HG02588 (cell line): Measurements from ENCODE around the gene ADAM33.

Source experiments
- ATAC-seq: cut with Tn5 transposase; IDR thresholded peaks from one replicate; pipeline ENCODE4 v1.9.1; 2021; ENCODE audit warnings: mild to moderate bottlenecking, moderate library complexity; ENCODE audit not compliant: unreplicated experiment

The ADAM33 gene, protein sequence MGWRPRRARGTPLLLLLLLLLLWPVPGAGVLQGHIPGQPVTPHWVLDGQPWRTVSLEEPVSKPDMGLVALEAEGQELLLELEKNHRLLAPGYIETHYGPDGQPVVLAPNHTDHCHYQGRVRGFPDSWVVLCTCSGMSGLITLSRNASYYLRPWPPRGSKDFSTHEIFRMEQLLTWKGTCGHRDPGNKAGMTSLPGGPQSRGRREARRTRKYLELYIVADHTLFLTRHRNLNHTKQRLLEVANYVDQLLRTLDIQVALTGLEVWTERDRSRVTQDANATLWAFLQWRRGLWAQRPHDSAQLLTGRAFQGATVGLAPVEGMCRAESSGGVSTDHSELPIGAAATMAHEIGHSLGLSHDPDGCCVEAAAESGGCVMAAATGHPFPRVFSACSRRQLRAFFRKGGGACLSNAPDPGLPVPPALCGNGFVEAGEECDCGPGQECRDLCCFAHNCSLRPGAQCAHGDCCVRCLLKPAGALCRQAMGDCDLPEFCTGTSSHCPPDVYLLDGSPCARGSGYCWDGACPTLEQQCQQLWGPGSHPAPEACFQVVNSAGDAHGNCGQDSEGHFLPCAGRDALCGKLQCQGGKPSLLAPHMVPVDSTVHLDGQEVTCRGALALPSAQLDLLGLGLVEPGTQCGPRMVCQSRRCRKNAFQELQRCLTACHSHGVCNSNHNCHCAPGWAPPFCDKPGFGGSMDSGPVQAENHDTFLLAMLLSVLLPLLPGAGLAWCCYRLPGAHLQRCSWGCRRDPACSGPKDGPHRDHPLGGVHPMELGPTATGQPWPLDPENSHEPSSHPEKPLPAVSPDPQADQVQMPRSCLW

DNA sequence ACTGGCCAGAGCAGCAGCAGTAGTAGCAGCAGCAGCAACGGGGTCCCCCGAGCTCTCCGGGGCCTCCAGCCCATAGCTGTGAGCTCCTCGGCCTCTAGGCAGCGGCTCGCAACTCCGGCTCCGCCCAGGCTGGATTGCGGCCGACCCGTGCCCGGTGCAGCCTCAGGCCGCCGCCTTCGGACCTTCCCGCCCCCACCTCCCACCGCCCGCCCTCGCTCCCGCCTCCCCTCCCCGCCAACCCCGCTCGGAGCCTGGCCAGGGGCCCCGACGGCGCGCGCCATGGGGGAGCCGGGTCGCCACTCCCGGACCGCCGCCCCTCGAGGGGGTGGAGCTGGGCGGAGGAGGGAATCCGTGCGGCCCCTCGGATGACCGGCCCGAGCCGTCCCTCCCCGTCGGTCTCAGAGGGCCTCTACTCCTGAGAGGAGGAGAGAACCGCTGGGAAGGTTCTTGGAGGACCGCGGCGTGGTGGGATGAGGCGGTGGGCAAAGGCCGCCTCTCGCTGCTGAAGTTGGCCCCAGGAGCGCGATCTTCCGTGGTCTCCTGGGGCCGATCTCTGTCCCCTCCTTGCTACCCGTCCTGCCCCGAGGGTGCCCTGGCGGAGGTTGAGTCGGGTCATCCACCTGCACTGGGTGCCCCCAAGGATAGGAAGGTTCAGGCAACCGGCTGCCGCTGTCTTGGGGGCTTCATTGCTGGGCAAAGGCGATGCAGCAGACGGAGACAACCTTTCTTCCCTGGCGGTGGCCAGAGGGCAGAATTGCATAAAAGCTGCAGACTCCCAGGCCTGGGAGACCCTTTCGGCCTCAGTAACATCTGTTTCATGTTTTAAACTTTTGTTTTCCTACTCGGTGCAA is at the start of gene ADAM33:
TSS of gene ADAM33 (minus strand) at position 80 of the 851 bp plus-strand sequence. CDS start at position 74, 6 bp downstream.
- ATAC-seq = no peak

DNA sequence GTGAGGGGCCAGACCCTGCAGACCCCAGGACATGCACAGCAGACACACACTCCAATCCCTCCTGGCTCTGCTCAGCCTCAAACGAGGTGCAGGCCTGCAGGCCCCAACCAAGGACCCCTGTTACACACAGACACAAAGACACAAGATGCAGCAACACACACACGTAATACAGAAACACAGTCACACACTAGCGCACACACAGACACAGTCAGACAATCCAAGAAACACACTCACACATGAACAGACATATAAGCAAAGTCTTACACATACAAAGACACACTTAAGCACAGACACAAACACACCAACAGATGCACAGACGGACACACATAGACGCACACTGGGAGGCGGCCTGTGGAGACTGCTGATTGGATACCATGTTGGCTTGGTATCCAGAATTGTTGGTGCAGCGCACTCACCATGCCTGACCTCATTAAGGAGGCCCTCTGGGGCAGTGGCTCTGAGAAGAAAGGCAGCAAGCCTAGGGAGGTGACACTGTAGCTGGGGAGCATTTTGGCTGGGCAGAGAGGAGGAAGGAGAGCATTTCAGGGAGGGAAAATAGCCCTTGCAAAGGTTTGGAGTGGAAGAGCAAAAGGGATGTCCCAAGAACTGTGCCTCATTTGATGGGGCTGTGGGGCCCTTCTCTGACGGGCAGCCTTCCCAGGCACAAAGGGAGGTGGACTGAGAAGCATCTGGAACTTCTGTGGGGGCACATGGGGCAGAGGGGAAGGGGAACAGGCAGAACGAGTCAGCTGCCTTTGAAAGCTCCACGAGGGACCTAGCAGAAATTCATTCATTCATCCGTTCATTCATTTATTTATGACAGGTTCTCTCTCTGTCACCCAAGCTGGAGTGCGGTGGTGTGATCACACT is 49.2 kb upstream of the ADAM33 start:
- no peak for ATAC-seq

DNA sequence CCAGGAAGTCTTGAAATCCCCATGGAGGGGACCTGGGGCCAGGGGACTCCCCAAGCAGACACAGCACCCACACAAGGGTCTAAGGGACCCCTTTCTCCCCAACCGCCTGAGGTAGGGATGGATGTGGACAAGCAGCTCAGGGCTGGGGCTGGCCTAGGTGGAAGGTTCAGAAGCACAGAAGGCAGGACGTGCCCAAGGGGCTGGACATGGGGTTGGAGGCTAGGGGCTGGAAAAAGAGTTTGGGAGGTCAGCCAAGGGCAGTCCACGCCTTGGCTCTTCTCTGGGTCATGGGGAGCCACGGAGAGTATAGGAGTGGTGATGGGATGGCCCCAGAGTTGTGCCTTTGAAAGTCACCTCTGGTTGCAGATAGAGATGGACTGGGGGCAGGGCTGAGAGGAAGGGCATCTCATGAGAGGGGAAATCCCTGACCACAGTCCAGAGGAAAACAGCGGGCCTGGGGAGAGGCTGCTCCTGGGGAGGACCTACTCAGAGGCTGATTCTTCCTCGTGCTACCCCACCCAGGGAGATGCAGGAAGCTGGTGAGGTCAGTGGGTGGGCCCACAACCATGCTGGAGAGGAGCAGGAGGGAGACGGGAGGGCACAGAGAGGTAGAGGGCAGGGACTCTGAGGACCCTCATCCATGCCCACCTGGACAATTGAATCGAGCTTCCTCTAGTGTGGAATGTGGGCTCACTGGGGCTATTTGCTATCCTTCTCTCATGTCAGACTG is 48.2 kb upstream of the ADAM33 start:
- no peak for ATAC-seq

DNA sequence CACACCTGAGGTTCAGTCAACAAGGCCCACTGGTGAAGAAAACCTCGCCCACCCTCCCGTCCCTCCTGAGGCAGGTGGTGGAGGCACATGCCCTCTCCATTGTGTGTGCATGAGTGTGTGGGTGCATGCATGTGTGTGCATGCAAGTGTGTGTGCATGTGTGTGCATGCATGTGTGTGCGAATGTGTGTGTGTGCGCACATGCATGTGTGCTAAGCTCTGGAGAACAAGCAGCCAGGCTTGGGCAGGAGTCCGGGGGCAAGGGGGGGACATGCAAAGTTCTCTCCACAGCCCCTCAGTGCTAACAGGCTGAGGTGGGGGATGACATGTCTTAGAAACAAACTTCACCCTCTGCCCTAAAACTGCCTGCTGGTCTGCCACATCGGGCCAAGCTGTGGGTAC is 47.6 kb upstream of the ADAM33 start:
- no peak for ATAC-seq

DNA sequence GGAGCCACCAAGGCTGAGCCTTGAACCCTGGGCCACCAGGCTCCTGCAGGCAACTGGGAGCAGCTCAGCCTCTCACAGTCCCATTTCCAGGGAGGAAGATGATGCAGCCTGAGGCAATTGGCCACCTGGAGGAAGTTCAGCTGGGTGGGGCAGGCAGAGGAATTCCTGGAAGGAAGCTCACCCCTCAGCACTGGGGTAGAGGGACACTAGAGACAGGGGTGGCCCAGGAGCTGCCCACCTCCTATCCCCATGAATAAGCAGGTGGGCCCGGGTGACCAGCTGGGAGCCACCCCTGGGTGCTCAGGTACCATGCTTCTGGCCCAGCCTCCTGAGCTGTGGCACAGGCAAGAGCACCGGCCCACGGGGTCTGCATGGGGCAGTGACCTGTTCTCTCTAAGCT is 47.1 kb upstream of the ADAM33 start:
- ATAC-seq = no peak

DNA sequence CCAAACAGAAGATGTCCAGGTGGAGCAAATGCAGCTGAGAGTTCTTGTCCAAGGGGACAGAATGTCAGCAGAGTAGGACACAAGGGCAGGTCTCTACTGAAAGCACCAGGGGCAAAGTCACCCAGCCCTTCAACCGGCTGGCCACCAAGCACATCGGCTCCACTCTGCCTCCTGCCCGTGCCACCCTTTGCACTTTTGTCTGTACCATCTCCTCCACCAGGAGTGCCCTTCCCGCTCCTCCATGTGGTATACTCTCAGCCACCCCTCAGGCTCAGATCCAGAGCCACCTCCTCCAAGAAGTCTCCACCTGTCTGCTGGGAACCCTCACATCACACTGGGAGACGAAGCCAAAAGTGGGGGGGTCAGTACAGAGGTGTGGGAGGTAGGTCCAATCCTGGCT is 46.5 kb upstream of the ADAM33 start:
- ATAC-seq = no peak

DNA sequence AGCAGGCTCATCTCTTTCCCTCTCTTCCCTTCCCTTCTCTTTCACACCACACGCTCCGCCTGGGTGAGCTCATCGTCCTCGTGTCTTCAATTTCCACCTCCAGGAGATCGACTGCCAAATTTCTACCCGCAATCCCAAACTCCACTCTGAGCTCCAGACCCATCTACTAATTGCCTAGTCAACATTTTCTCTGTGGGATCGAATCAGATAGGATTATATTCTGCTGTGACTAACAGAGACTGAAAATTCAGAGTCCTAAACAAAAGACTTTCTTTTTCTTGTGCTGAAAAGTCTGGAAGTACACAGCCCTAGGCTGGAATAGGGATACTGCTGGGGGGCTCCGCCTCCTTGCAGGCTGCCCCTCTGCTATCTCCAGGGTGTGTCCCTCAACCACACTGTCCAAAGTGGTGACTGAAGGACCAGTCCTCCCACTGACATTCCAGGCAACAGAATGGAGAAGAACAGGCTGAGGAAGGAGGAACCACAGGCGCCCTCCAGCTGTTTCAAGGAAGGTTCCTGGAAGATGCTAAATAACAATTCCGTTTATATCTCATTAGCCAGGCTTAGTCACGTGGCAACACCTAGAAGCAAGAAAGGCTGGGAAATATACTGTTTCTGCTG is 45.7 kb upstream of the ADAM33 start:
- ATAC-seq = no peak

DNA sequence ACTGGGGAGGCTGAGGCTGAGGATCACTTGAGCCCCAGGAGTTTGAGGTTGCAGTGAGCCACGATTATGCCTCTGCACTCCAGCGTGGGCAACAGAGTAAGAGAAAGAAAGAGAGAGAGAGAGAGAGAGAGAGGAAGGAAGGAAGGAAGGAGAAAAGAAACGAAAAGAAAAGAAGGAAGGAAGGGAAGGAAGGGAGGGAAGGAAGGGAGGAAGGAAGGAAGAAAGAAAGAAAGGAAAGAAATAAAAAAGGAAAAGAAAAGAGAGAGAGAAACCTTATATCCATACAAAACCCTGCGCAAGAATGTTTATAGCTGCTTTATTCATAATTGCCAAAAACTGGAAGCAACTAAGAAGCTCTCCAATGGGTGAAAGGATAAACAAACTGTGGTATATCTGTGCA is 42.5 kb upstream of the ADAM33 start:
- no peak for ATAC-seq

DNA sequence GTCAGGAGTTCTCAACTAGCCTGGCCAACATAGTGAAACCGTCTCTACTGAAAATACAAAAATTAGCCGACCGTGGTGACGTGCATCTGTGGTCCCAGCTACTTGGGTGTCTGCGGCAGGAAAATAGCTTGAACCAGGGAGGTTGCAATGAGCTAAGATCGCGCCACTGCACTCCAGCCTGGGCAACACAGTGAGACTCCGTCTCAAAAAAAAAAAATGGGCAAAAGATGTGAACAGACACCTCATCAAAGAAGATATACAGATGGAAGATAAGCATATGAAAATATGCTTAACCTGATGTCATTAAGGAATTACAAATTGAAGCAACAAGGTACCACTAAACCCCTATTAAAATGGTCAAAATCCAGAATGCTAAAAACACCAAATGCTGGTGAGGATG is 41.5 kb upstream of the ADAM33 start:
- ATAC-seq = no peak

DNA sequence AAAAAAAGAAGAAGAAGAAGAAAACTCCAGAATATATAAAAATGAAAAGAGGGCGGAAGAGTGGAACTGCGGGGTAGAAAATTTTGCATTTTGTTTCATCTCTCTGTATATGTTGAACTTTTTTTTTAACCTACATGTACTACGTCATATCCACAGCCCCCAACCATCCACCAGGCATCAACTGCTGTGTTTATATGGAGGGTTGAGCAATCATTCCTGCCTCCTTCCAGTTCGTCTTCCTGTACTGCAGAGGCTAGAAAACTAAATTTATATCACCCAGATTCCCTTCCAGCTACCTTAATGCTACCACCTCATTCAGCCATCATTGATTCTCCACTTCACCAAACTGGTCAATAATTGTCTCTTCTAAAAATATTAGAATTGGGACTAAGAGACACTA is 40.1 kb upstream of the ADAM33 start:
- no peak for ATAC-seq

DNA sequence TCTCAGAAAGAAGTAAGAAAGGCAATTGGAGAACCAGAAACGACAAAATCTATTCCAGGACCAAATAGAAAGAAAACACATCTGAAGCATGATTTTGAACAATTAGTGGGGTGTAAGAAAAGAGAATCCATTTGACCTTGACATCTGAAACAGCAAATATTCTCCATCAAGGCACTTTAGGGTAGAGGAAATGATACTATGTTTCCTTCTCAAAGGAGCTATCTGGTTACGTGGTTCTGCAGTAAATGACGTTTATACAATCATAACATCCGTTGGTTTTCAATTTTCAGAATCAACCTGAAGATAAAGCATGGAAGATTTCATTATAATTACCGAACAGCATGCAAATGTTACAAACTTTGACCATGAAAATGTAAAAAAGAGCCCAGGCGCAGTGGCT is 38.8 kb upstream of the ADAM33 start:
- no peak for ATAC-seq

DNA sequence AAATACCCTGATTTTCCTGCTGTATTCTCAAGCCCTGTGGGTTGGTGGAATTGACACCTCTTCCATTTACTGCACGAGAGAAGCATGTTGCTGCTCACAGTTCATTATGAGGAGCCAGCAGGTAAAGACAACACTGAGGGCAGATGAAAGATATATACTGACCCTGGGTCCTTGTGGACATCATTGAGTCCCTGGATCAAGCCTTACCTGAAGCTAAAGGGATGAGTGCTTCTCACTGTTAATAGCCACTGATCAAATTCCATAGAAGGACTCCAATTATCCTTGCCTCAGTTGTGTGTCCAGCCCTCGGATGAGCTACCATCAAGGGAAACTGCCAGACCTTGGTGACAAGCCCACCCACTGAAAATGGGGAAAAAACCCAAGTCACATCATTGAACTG is 38.3 kb upstream of the ADAM33 start:
- no peak for ATAC-seq

DNA sequence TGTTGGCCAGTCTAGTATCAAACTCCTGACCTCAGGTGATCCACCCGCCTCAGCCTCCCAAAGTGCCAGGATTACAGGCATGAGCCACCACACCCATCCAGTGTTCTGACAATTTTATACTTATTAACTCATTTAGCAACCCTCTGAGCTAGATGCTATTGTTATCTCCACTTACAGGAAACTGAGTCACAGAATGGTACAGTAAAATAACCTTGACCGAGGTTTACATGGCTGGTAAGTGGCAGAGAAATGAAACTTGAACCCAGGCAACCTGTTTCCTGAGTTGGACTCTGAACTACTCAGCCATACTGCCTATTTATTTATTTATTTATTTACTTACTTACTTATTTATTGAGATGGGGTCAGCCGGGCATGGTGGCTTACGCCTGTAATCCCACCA is 37.2 kb upstream of the ADAM33 start:
- no peak for ATAC-seq

DNA sequence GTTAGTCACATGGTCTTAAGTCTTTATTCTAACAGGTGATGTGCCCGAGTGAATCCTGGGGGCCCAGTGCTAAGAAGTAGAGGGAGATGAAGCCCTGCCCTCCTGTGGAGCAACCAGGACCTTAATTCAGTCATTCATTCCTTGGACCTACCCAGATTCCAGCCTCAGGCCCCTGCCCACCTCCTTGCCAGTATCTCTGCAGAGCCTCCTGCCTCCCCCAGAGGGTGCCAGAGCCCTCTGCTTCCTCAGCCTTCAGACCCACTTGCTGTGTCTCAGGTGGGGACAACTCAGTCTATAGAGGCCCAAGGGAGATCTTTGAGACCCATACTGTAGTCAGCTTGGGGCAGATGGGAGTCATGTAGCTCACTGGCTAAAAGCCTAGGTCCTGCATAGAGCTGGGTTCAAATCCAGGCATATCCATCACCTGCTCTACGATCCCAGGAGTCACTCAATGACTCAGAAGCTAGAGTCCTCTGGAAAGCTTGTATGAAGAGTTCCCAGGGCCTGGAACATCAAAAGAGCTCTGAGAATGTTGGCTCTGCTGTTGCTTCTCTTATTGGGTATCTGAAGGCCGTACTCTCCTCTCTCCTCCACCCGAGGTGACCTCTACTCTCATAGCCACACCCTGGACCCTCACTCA is 34.5 kb upstream of the ADAM33 start:
- ATAC-seq = no peak

DNA sequence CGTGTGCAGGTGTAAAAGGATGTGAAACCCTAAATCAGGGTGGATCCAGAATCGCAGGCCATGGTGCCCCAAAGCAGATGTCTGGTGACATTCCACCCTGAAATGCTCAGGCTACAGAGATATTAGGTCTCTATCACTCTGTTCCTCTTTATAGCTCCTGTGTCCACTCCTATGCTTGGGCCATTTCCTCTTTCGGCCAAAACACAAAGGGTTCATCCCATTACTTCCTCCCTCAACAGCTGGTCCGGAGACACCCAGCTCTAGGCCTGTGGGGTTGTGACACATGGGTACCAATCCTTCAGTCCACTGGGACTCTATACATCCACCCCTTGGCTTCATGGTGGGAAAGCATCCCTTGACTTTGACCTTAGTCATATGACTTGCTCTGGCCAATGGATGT is 32.3 kb upstream of the ADAM33 start:
- no peak for ATAC-seq

DNA sequence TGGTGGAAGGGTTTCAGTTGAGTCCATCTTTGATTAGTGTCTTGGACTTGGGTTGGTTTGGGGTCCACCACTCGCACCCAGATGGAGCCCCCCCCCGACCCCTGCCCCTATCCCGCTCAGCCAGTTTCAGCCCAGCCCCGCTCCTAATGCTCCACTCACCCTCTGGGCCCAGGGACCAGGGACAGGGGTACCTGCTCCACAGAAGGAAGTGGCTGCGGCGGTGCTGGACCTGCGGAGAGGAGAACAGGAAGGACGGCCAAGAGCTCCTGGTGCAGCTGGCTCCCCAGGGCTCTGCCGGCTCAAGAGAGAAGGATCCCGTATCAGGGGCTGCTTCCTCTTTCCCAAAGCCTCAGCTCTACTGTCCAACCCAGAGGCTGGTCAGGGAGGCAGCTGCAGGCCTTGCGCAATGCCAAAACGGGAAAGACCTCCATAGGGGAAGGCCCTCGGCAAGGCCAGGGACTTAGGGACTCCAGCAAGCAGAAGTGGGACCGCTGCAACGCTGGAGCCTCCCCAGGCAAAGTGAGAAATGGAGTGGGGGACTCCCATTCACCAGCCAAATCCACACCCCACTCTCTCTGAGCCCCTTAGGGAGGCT is 30.6 kb upstream of the ADAM33 start, which contains the start of gene SIGLEC1:
TSS of gene SIGLEC1 (minus strand) at position 322 of the 595 bp plus-strand sequence. CDS start 5,472 bp downstream, outside the sequence.
- no peak for ATAC-seq

DNA sequence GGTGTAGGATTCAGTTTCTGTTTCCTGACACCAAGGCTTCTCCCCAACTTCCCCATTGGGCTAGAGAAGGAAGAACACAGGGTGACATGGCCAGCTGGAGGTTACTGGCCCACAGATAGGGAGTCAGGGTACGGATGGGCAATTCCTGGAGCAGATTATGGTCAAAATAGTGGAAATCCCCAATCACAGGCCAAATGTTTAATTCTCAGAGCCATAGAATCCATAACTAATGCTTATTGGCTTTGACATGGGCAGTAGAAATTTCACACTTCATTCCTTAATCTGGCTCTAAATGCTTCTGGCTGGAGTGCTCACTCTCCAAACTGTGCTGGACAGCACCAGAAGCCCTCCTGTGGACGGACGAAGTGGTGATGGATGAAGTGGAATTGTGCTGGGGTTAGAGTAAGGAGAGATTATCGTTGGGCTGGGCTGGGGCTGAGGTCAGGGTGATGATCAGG is 29.7 kb upstream of the ADAM33 start:
- no peak for ATAC-seq
